Astrocyte of the cerebellum (primary cell): ENCODE results near the gene APOC1.

Experiments
- DNase-seq: peaks from one replicate; pipeline ENCODE4 v3.0.0-alpha.2; 2011; ENCODE audit warnings: low read depth
- H3K4me3 ChIP-seq: 2 replicates; pipeline ENCODE4 v1.5.1; 2011; ENCODE audit warnings: mild to moderate bottlenecking, low read depth, low read length, moderate library complexity
- CTCF ChIP-seq: IDR thresholded peaks from 2 replicates; pipeline ENCODE4 v1.5.1; 2012; ENCODE audit warnings: low read length, low read depth, moderate library complexity, mild to moderate bottlenecking; ENCODE audit errors: missing control alignments
- in situ Hi-C: cut with HindIII; loops from 2 replicates; pipeline ENCODE4 v1.10.0; 2017; ENCODE audit warnings: low sequenced_read_pairs

The APOC1 gene

GRCh38 chr19:44931541-44931940 lies 17.1 kb downstream of the APOC1 start:
- H3K4me3 ChIP-seq, result no peak overlapping the region
- in situ Hi-C loops, result no loop called here
- no peak for DNase-seq
- no peak for TF ChIP-seq CTCF

- no peak for DNase-seq
- H3K4me3 ChIP-seq, result no peak overlapping the region
- in situ Hi-C loops, result no loop called here
- no peak for TF ChIP-seq CTCF
Measured at GRCh38 chr19:44939668-44940067, 25.3 kb downstream of the APOC1 start.

GRCh38 chr19:44942067-44942571 lies 27.7 kb downstream of the APOC1 start, which contains the start of gene APOC4:
APOC4 (plus strand) TSS chr19:44942237; CDS start chr19:44942278, 41 bp downstream.
- H3K4me3 ChIP-seq, result no peak within 1 kb of the TSS
- in situ Hi-C loops, result no loop called here
- DNase-seq, result no peak
- no peak for TF ChIP-seq CTCF

GRCh38 chr19:44943801-44944249 lies 29.4 kb downstream of the APOC1 start:
- no peak for TF ChIP-seq CTCF
- H3K4me3 ChIP-seq, result no peak overlapping the region
- no peak for DNase-seq
- in situ Hi-C loops, result no loop called here

GRCh38 chr19:44947041-44947581 lies 32.7 kb downstream of the APOC1 start:
- in situ Hi-C loops, result no loop called here
- TF ChIP-seq CTCF, result no peak
- no peak for DNase-seq
- H3K4me3 ChIP-seq, result no peak overlapping the region

- TF ChIP-seq CTCF, result no peak
- DNase-seq, result no peak
- in situ Hi-C loops, result no loop called here
- H3K4me3 ChIP-seq, result no peak overlapping the region
Measured at GRCh38 chr19:44948237-44948636, 33.8 kb downstream of the APOC1 start.
